Effector CD4-positive, alpha-beta T cell (primary cell): Measurements from ENCODE around the gene ZNF273.
"Not testable (repeated sequence)": the region's sequence is repeated elsewhere in the genome, so short reads cannot be mapped to it uniquely, and the experiment has no call there.

Experiments used
- DNase-seq: peaks from one replicate; pipeline ENCODE4 v3.0.0-alpha.2; 2020
- total RNA-seq: gene quantifications from one replicate; lab custom pipeline; 2026; lab: John Stamatoyannopoulos, UW

The ZNF273 gene
- 12.6 reads per million, percentile 37 among the genes with 10 or more reads in this experiment for total RNA-seq

DNA sequence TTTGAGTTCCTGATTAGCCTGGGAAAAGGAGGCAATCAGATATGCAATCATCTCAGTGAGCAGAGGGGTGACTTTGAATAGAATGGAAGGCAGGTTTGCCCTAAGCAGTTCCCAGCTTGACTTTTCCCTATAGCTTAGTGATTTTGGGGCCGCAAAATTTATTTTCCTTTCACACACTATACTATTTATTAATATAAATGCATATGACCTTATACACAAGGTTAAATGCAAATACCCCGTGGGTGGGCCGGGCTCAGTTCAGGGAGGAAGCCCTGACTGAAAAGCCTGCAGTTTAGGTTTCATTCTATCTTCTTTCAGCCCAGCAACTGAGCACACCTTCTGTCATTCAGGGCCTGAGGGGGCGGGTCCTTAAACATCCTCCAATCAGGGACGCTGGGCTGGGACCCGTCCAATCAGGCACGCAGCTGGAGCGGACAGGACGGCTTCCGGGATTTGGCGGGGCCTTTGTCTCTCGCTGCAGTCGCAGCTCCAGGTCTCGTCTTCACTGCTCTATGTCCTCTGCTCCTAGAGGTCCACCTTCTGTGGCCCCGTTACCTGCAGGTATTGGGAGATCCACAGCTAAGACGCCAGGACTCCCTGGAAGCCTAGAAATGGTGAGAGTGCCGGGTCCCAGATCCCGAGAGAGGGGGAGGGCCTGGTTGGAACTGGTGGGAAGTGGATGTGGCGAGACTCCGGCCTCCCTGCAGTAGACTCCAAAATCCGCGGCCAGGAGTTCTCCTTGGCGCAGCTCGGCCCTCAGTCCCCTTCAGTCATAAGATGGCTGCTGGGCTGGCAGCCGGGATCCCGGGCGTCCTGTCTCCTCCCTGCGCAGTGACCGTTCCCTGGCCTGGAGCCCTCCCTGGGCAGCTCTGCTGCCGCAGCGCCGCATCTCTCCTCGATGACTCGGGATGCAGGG lies at the start of gene ZNF273:
TSS of gene ZNF273 (plus strand) at position 468 of the 916 bp plus-strand sequence. CDS start at position 513, 45 bp downstream.
- DNase-seq: peak; percentile 88

DNA sequence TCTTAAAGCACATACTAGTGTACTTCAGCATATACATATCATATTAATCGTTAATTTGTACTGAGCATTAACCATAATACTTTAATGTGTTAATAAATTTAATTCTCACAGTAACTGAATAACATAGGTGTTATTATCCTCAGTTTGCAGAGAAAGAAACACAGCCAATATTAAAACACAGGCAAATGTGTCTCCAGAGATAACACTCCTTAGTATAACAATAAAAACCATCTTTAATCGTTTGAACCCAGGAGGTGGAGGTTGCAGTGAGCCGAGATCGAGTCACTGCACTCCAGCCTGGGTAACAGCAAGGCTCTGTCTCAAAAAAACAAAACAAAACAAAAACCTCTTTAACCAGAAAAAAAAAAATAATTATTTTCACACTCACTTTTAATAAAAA lies 49.4 kb upstream of the ZNF273 start:
- no peak for DNase-seq

DNA sequence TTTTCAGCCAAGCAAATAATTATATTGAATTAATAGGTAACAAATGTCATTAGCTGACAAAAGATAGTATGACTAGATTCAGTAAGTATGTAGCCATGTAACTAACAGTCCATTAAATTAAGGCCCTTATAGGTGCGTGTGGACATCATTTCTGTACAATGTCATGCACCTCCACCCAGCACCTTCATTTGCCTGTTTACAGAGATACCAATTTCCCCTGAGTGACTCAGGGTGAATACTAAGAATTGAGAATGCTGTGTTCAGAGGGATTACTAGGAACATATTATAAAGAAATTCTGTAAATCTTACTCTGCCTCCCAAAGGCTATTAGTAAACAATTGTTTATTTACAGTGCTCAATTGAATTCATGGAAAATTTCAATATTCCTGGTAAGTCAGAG lies 48.1 kb upstream of the ZNF273 start:
- no peak for DNase-seq

DNA sequence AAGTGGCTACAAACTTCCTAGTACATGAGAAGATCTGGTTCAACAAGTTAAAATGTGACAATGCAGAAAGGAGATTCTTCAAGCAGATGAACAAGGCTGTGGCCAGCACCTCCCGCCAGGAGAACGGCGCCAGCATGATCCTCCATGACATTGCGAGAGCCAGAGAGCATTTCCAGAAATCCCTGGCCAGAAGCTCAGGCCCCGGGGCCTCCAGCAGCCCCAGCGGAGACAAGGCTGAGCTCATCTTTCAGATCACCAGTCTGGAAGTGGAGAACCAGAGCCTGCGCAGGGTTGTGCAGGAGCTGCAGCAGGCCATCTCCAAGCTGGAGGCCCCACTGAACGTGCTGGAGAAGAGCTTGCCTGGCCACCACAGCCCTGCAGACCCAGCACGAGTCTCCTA lies 40.1 kb upstream of the ZNF273 start:
- no peak for DNase-seq

DNA sequence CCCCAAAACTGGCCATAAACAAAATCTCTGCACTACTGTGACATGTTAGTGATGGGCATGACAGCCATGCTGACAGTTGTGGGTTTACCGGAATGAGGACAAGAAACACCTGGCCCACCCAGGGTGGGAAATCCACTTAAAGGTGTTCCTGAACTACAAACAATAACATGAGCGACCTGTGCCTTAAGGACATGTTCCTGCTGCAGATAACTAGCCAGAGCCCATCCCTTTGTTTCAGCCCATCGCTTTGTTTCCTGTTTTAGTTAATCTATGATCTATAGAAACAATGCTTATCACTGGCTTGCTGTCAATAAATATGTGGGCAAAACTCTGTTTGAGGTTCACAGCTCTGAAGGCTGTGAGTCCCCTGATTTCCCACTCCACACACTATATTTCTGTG lies 39.5 kb upstream of the ZNF273 start:
- not testable (repeated sequence) for DNase-seq

DNA sequence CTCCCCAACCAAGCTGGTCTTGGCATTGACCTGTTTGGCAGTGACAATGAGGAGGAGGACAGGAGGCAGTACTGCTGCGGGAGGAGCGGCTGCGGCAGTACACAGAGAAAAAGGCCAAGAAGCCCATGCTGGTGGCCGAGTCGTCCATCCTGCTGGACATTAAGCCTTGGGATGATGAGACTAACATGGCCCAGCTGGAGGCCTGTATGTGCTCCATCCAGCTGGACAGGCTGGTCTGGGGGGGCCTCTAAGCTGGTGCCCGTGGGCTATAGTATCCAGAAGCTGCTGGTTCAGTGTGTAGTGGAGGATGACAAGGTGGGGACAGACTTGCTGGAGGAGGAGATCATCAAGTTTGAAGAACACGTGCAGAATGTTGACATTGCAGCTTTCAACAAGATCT lies 39.1 kb upstream of the ZNF273 start:
- DNase-seq: no peak

DNA sequence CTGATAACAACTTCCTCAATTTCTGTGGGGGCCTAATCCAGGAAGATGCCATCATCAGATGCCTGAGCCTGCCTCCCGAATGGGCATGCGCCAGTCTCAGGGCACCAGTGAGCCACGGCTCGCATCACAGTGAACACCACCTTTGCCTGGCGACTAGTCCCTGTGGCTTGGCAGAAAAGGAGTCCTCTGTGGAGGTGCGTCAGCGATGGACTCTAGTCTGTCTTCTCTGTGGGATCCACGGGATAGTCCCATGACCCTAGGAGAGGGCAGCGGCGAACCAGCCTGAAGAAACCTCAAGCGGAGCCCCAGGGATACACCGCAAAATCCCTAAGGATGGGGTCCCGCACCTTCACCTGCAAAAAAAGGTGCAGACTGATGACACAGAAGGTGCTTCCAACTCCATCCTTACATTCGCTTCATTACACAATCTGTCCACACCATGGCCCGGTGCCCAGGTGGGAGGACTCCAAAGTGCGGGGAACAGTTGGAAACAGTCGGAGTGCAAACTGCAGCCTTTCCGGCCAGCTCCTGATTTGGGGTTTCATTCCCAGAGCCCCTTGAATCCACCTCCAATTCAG lies 35.1 kb upstream of the ZNF273 start:
- DNase-seq: no peak

DNA sequence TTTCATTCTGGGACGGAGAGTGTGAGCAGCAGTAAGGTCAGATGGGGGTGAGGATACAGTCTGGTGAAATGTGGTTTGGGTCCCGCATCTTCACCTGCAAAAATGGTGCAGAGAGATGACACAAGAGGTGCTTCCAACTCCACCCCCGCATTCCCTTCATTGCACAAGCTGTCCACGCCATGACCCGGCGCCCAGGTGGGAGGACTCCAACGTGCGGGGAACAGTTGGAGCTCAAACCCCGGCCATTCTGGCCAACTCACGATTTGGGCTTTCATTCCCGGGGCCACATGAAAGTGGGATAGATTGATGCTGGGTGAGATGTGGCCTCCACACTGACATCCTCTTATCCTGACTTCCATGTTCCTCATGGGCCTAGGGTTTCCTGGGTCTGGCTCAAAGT lies 34.6 kb upstream of the ZNF273 start:
- no peak for DNase-seq

DNA sequence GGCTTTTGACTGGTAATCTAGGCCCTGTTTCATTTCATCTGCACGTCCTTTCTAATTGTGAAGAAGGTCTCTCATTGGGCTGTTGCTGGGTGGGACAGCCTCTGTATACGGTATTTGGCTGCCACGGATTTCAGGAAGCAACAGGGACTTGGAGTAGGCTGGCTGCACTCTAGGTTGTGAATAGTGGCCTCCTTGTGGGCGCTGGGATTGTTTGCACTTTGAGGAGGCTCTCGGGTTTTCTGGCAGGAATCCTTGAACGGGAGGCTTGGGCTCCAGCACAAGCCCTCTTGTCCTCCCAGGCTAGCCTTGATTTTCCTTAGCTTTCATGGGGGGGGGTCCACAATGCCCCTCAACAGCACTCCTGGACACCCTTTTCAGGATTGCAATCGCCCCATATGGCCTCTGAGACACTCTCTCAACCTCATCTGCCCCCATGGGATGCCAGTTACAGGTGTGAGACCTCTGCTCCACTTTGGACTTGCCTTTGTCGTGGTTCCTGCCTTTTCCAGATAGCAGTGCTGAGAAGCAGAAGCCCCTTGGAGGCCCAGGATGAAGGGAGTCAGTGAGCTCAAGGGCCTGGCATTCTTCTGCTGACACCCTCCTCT lies 33.9 kb upstream of the ZNF273 start:
- DNase-seq: no peak

DNA sequence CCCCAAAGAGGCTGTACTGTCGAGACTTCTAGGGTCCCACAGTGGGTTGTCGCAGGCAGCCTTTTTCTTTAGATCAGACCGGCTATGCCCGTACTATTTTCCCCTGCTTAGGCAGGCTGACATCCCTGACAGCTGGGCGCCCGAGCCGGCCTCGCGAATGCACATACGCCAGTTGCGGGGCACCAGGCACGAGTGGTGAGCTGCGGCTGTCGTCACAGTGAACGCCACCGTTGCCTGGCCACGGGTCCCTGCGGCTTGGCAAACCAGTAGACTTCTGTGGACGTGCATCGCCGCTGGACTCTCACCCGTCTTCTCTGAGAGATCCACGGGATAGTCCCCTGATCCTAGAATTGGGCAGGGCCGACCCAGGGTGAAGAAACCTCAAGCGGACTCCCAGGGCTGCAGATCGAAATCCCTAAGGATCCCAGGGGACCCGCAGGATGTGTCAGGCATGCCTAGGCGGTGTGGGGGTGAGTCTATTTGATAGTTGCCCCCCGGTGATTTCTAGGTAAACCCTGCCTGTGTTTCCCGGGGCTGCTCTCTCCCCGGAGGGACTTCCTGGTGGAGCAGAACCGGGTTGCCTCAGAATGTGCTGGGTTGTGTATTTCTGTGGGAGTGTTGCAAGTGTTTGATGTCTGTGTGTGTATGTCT lies 33.0 kb upstream of the ZNF273 start:
- DNase-seq: no peak

DNA sequence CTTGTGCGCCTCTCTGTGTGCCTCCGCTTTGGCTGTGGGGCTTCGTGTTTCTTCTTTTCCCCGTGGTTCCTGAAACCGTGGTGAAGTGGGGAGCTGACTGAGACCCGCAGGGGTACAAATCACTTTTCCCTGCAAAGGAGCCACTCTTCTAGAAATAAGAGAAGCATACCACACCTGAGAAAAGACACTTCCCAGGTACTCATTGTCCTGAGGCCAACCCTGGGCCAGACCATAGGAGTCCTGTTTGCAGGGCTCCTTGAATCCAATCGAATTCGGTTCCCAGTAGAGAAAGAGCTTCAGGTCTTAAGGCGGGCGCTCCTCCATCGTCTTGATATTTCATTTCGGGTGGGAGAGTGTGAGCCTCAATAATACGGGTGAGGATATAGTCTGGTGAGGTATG lies 32.4 kb upstream of the ZNF273 start:
- no peak for DNase-seq

DNA sequence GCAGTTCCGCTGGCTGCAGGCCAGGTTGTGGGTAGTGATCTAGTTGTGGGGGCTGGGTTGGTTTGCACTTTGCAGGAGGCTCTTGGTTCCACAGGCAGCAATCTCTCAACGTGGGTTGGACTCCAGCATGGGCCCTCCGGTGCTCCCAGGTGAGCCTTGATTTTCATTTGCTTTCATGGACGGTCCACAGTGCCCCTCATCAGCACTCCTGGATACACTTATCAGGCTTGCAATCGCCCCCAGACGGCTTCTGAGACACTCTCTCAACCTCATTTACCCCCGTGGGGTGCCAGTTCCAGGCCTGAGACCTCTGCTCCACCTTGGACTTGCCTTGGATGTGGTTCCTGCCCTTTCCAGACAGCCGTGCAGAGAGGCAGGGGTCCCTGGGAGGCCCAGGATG lies 31.3 kb upstream of the ZNF273 start:
- no peak for DNase-seq

DNA sequence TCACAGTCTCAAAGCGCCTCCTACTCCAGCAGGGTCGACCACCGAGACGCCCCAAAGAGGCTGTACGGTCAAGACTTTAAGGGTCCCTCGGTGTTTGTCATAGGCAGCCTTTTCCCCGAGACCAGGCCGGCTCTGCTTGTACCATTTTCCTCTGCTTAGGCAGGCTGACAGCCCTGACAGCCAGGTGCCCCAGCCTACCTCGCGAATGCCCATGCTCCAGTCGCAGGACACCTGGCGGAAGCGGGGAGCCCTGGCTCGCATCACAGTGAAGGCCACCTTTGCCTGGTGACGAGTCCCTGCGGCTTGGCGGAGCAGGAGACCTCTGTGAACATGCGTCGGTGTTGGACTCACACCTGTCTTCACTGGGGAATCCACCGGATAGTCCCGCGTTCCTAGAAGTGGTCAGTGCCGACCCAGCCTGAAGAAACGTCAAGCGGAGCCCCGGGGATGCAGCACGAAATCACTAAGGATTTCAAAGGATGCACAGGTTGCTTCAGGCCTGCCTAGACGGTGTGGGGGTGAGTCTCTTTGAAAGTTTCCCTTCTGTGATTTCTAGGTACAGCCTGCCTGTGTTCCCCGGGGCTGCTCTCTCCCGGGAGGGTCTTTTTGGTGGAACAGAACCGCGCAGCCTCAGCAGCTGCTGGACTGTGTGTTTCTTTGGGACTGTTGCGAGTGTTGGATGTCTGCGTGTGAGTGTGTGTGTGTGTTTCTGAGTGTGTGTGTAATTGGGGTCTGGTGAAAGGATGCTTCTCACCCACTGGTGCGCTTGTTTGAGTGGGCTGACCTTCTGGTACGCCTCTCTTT lies 30.5 kb upstream of the ZNF273 start:
- DNase-seq: no peak

DNA sequence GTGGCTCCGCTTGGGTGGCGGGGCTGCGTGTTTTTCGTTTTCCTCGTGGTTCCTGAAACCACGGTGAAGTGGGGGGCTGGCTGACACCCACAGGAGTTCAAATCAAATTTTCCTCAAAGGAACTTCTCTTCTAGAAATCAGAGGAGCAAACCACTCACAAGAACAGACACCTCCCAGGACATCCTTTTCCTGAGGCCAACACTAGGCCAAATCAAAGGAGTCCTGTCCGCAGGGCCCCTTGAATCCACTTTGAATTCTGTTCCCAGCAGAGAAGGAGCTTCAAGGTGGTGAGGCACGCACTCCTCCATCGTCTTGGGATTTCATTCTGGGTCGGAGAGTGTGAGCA lies 29.9 kb upstream of the ZNF273 start:
- DNase-seq: no peak

DNA sequence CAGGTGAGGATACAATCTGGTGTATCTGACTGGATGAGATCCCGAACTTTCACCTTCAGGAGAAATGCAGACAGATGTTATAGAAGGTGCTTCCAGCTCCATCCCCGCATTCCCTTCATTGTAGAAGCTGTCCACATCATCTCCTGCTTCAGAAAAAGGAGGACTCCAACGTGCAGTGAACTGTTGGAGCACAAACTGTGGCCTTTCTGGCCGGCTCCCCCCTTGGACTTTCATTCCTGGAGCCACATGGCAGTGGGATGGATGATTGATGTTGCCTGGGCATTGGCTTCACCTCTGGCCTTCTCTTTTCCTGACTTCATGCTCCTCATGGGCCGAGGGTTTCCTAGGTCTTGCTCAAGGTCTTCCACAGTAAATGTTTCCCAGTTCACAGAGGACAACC lies 29.6 kb upstream of the ZNF273 start:
- DNase-seq: no peak

DNA sequence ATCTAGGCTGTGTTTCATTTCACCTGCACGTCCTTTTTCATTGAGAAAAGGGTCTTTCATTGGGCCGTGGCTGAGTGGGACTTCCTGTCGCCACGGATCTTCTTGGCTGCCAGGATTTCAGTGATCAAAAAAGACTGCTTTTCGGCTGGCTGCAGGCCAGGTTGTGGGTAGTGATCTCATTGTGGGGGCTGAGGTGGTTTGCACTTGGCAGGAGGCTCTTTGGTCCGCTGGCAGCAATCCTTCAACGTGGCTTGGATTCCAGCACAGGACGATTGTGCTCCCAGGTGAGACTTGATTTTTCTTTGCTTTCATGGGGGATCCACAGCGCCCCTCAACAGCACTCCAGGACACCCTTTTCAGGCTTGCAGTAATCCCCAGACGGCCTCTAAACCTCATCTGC lies 29.0 kb upstream of the ZNF273 start:
- no peak for DNase-seq

DNA sequence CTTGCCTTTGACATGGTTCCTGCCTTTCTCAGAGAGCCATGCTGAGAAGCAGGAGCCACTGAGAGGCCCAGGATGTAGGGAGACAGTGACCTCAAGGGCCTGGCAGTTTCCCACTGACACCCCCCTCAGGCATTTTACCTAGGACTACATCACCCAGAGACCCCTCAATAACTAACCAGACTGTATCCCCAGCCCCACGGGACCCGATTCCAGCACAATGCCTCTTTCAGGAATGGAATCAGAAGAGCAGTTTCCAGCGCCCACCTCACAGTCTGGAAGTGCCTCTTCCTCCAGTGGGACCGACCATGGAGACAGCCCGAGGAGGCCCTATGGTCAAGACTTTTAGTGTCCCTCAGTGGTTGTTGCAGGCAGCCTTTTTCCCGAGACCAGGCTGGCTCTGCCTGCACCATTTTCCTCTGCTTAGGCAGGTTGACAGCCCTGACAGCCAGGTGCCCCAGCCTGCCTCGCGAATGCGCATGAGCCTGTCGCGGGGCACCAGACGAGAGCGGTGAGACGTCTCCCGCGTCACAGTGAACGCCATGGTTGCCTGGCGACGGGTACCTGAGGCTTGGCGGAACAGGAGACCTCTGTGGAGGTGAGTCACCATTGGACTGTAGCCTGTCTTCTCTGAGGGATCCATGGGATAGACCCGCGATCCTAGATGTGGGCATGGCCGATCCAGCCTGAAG lies 28.4 kb upstream of the ZNF273 start:
- DNase-seq: no peak

DNA sequence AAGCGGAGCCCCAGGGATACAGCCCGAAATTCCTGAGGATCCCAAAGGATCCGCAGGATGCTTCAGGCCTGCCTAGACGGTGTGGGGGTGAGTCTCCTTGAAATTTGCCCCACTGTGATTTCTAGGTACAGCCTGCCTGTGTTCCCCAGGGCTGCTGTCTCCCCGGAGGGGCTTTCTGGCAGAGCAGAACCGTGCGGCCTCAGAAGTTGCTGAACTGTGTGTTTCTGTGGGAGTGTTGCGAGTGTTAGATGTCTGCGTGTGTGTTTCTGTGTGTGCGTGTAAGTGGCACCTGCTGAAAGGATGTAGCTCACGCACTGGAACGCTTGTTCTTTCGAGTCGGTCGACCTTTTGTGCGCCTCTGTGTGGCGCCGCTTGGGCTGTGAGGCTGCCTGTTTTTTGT lies 27.8 kb upstream of the ZNF273 start:
- no peak for DNase-seq

DNA sequence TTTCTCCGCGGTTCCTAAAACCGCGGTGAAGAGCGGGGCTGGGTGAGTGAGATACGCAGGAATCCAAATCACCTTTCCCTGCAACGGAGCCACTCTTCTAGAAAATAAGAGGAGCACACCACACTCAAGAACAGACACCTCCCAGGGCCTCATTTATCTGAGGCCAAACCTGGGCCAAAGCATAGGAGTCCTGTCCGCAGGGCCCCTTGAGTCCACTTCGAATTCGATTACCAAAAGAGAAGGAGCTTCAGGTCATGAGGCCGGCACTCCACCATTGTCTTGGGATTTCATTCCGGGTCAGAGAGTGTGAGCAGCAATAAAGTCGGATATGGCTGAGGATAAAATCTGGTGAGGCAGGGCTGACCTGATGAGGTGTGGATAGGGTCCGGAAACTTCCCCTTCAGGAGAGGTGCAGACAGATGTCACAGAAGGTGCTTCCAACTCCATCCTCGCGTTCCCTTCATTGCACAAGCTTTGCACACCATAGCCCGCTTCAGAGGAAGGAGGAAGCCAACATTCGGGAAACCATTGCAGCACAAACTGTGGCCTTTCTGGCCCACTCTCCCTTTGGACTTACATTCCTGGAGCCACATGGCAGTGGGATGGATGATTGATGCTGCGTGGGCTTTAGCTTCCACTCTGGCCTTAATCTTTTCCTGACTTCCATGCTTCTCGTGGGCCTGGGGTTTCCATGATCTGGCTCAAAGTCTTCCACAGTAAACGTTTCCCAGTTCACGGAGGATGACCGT lies 27.2 kb upstream of the ZNF273 start:
- DNase-seq: no peak

DNA sequence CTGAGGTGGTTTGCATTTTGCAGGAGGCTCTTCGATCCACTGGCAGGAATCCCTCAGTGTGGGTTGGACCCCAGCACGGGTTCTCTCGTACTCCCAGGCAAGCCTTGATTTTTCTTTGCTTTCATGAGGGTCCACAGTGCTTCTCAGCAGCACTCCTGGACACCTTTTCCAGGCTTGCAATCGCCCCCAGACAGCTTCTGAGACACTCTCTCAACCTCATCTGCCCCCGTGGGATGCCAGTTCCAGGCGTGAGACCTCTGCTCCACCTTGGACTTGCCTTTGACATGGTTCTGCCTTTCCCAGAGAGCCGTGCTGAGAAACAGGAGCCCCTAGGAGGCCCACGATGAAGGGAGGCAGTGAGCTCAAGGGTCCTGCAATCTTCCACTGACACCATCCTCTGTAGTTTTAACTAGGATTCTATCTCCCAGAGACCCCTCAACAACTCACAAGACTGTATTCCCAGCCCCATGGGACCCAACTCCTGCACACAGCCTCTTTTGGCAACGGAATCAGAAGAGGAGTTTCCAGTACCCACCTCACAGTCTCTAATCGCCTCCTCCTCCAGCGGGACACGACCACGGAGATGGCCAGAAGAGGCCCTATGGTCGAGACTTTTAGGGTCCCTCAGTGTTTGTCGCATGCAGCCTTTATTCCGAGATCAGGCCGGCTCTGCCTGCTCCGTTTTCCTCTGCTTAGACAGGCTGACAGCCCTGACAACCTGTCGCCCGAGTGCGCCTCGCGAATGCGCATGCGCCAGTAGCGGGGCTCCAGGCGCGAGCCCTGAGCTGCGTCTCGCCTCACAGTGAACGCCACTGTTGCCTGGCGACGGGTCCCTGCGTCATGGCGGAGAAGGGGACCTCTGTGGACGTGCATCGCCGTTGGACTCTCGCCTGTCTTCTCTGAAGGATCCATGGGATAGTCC lies 26.0 kb upstream of the ZNF273 start:
- DNase-seq: peak; percentile 56
